LNCaP clone FGC (cell line): ENCODE data around the gene GIMAP5.

Experiments
- DNase-seq: peaks from one replicate; pipeline ENCODE4 v3.0.0-alpha.2; 2011; ENCODE audit warnings: low read depth
- H3K4me3 ChIP-seq: 2 replicates; pipeline ENCODE4 v1.5.1; 2011; ENCODE audit warnings: mild to moderate bottlenecking, low read depth, low read length, control low read depth
- CTCF ChIP-seq: IDR thresholded peaks from 2 replicates; pipeline ENCODE4 v1.5.1; 2012; ENCODE audit warnings: mild to moderate bottlenecking; ENCODE audit not compliant: control insufficient read depth, insufficient read depth; ENCODE audit errors: extremely low read depth

The GIMAP5 gene

GRCh38 chr7:150737265-150738055 lies at the start of gene GIMAP5:
Gene GIMAP5 (plus strand): TSS chr7:150737418. CDS start chr7:150740885, 3,467 bp downstream.
- no peak for TF ChIP-seq CTCF
- no peak for DNase-seq
- H3K4me3 ChIP-seq, result no peak within 1 kb of the TSS

- H3K4me3 ChIP-seq, result no peak overlapping the region
- no peak for TF ChIP-seq CTCF
Measured at GRCh38 chr7:150688630-150689029, 48.6 kb upstream of the GIMAP5 start.

GRCh38 chr7:150695654-150696053 lies 41.6 kb upstream of the GIMAP5 start:
- no peak for DNase-seq
- no peak for TF ChIP-seq CTCF
- no peak overlapping the region for H3K4me3 ChIP-seq

More at GRCh38 chr7:150688630-150689029, 48.6 kb upstream of the GIMAP5 start:
- DNase-seq, result no peak

GRCh38 chr7:150703209-150703608 lies 34.0 kb upstream of the GIMAP5 start:
- no peak overlapping the region for H3K4me3 ChIP-seq
- DNase-seq, result no peak
- no peak for TF ChIP-seq CTCF

- DNase-seq, result no peak
- H3K4me3 ChIP-seq, result no peak overlapping the region
- no peak for TF ChIP-seq CTCF
Measured at GRCh38 chr7:150715293-150715692, 21.9 kb upstream of the GIMAP5 start.

- no peak overlapping the region for H3K4me3 ChIP-seq
- no peak for DNase-seq
- no peak for TF ChIP-seq CTCF
Measured at GRCh38 chr7:150715738-150716137, 21.5 kb upstream of the GIMAP5 start.

GRCh38 chr7:150716368-150716767 lies 20.9 kb upstream of the GIMAP5 start, which contains the start of gene GIMAP1:
Gene GIMAP1 (plus strand): TSS chr7:150716613. CDS start chr7:150719048, 2,435 bp downstream.
- no peak within 1 kb of the TSS for H3K4me3 ChIP-seq
- no peak for TF ChIP-seq CTCF
- DNase-seq, result no peak
